PFSK-1 (cell line): ENCODE measurements around the gene KCNMB1.

ENCODE experiments used
- FOXP2 ChIP-seq: optimal IDR thresholded peaks from 2 replicates; pipeline ENCODE3; 2011; ENCODE audit warnings: borderline replicate concordance, control low read depth, inconsistent platforms; ENCODE audit not compliant: insufficient read depth; ENCODE audit errors: extremely low read length, extremely low read depth
- POLR2AphosphoS5 ChIP-seq: IDR thresholded peaks from 2 replicates; pipeline ENCODE4 v1.6.1; 2012; ENCODE audit warnings: low read depth, mild to moderate bottlenecking, control low read depth, low read length, moderate library complexity

GRCh38 chr5:170372971-170373370 lies 16.2 kb downstream of the KCNMB1 start:
- no peak for TF ChIP-seq POLR2AphosphoS5
- TF ChIP-seq FOXP2, result no peak
